Measurements from ENCODE around the gene PTPN7. TPM values are rescaled to one million over a fixed set of nuclear protein-coding genes. Genes with fewer than 3 reads are reported as not detected.

Gene PTPN7
- total RNA-seq, 2 donors from 2014 or later = not detected

DNA sequence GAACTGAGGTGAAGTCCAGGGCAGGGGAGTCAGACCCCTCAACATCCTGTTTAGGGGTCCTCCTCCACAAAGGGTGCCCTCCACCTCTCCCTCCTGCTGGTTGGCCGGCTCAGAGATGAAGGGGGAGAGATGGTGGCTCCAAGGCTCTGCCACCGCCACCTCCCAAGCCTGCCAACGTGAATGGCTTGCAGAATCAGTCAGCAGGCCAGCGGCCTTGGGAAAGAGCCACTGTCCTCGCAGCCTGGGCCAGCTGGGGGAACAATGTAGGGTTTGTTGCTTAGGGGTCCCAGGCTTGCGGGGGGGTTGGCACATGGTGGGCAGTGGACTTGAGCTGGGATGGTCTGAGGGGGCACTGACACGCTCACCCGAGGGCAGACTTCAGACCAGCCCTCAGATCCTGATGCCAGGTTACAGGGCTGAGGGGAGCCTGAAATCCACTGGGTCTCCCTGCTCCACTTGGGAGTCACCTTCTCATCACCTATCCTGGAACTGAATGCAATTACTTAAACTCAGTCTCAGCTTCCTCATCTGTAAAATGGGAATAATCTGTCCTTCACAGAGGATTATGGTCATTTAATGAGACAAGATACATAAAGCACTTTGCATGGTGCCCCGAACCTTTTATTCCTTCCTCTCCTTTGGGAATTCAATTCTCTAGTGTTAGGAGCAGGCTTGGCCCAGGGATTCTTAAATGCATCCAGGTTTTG is 29.4 kb downstream of the PTPN7 start:
- H3K4me1 ChIP-seq (ENCODE audit: control insufficient read depth, insufficient read depth, low read length) = no peaks in the 10 kb centered on the region
- no peak overlapping the region for H3K4me3 ChIP-seq (ENCODE audit: low read length)
- H3K36me3 ChIP-seq (ENCODE audit: control insufficient read depth, insufficient read depth, low read length) = peaks cover 37% of the 10 kb centered on the region
- Mint-ChIP-seq H3K9me3 (no peaks in the 10 kb centered on the region), H3K36me3 (ENCODE audit: low read depth) (peaks cover 21% of the 10 kb centered on the region), H3K27ac (no peak overlapping the region), H3K4me1 (no peaks in the 10 kb centered on the region), H3K4me3 (no peak overlapping the region), H3K27me3 (ENCODE audit: insufficient read depth) (no peaks in the 10 kb centered on the region)
- H3K9me3 ChIP-seq (ENCODE audit: control insufficient read depth, low read length) = no peaks in the 10 kb centered on the region
- H3K9ac ChIP-seq (ENCODE audit: extremely low read depth, low read length, poor library complexity, severe bottlenecking) = no peak overlapping the region
- WGBS, 2 experiments (ENCODE audit: insufficient coverage in 1 of 2, insufficient read length in 1 of 2) = 75 to 84% methylated on average over 6 to 9 of the region's 9 CpGs
- peak overlapping the region; percentile 51 for H3K27ac ChIP-seq (ENCODE audit: low read depth, low read length)
- H3K27me3 ChIP-seq (ENCODE audit: control insufficient read depth, insufficient read depth, low read length, poor library complexity, severe bottlenecking) = no peaks in the 10 kb centered on the region
- DNase-seq = no peak
- TF ChIP-seq, protein P1, sequence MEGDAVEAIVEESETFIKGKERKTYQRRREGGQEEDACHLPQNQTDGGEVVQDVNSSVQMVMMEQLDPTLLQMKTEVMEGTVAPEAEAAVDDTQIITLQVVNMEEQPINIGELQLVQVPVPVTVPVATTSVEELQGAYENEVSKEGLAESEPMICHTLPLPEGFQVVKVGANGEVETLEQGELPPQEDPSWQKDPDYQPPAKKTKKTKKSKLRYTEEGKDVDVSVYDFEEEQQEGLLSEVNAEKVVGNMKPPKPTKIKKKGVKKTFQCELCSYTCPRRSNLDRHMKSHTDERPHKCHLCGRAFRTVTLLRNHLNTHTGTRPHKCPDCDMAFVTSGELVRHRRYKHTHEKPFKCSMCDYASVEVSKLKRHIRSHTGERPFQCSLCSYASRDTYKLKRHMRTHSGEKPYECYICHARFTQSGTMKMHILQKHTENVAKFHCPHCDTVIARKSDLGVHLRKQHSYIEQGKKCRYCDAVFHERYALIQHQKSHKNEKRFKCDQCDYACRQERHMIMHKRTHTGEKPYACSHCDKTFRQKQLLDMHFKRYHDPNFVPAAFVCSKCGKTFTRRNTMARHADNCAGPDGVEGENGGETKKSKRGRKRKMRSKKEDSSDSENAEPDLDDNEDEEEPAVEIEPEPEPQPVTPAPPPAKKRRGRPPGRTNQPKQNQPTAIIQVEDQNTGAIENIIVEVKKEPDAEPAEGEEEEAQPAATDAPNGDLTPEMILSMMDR (conservative IDR thresholded peaks at IDR 0.05) = no peak

DNA sequence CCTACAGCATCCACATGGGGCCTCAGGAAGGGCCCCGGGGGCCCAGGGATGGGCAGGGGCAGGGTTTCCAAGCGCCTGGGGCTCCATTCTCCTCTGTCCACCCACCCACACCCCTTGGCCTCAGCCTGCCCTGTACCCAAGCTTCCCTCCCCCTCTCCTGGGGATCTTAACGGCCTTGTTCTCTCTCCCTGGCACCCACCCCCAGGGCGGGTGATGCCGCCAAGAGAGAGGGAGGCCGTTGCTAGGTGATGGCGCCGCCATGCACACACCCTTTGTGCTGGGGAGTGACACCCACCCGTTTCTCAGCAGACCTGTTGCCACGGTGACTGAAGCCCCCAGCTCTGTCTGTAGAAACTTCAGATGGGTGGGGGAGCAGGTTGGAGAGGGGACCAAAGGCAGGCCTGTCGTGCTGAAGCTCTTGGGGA is 30.1 kb downstream of the PTPN7 start:
- TF ChIP-seq, protein P1 (conservative IDR thresholded peaks at IDR 0.05) = no peak
- H3K9ac ChIP-seq (ENCODE audit: extremely low read depth, low read length, poor library complexity, severe bottlenecking) = no peak overlapping the region
- H3K36me3 ChIP-seq (ENCODE audit: control insufficient read depth, insufficient read depth, low read length) = peaks cover 31% of the 10 kb centered on the region
- no peaks in the 10 kb centered on the region for H3K27me3 ChIP-seq (ENCODE audit: control insufficient read depth, insufficient read depth, low read length, poor library complexity, severe bottlenecking)
- WGBS, 2 experiments (ENCODE audit: insufficient coverage in 1 of 2, insufficient read length in 1 of 2) = 64 to 85% methylated on average over 7 to 11 of the region's 11 CpGs
- H3K9me3 Mint-ChIP-seq = no peaks in the 10 kb centered on the region
- no peak overlapping the region for H3K4me3 Mint-ChIP-seq
- no peak overlapping the region for H3K4me3 ChIP-seq (ENCODE audit: low read length)
- no peaks in the 10 kb centered on the region for H3K27me3 Mint-ChIP-seq (ENCODE audit: insufficient read depth)
- H3K27ac Mint-ChIP-seq = no peak overlapping the region
- no peaks in the 10 kb centered on the region for H3K9me3 ChIP-seq (ENCODE audit: control insufficient read depth, low read length)
- H3K4me1 ChIP-seq (ENCODE audit: control insufficient read depth, insufficient read depth, low read length) = no peaks in the 10 kb centered on the region
- peak overlapping the region; percentile 74 for H3K27ac ChIP-seq (ENCODE audit: low read depth, low read length)
- no peaks in the 10 kb centered on the region for H3K4me1 Mint-ChIP-seq
- DNase-seq = peak; percentile 50
- peaks cover 19% of the 10 kb centered on the region for H3K36me3 Mint-ChIP-seq (ENCODE audit: low read depth)

DNA sequence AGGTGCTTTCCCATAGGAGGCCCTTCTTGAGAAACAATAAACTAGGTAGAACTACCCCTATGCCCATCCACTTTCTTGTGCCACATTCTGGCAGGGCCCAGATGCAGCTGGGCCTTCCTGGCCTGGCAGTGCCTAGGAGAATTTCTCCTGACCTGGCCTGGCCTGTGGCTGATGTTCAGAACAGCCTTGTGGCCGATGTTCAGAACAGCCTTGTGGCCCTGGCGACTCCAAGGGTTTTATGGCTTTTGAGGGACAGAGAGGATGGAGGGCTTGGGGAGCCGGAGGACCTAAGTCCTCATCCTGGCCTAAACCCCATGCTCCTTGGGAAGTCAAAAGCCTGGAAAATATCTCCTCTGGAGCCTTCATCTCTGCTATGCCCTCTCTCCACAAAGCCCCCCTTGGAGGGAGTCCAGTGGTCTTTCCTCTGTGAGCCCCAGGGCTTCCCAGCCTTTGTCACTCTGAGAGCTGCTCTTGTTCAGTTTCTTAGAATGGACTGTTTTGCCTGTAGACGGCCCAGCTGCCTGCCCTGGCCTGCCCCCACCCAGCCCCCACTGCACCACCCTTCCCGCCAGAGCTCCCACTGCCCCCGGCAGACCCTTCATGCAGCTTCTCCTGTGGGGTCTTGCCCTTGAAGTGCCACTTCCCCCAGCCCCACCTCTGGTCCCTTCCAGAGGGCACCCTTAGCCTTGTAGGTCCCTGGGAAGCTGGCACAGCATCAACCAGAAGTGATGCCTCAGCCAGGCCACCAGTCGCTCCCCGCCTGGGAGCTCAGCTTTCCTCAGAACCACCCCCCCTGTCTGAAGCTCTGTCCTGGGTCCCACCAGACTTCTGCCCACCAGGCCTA is 30.7 kb downstream of the PTPN7 start:
- Mint-ChIP-seq H3K4me1 (no peaks in the 10 kb centered on the region), H3K27me3 (ENCODE audit: insufficient read depth) (no peaks in the 10 kb centered on the region), H3K36me3 (ENCODE audit: low read depth) (peaks cover 15% of the 10 kb centered on the region), H3K4me3 (no peak overlapping the region), H3K27ac (no peak overlapping the region), H3K9me3 (no peaks in the 10 kb centered on the region)
- peak; percentile 41 for DNase-seq
- Histone ChIP-seq H3K4me1 (ENCODE audit: control insufficient read depth, insufficient read depth, low read length) (no peaks in the 10 kb centered on the region), H3K4me3 (ENCODE audit: low read length) (no peak overlapping the region), H3K27me3 (ENCODE audit: control insufficient read depth, insufficient read depth, low read length, poor library complexity, severe bottlenecking) (no peaks in the 10 kb centered on the region), H3K9ac (ENCODE audit: extremely low read depth, low read length, poor library complexity, severe bottlenecking) (no peak overlapping the region), H3K9me3 (ENCODE audit: control insufficient read depth, low read length) (no peaks in the 10 kb centered on the region), H3K27ac (ENCODE audit: low read depth, low read length) (peak overlapping the region; percentile 74), H3K36me3 (ENCODE audit: control insufficient read depth, insufficient read depth, low read length) (peaks cover 26% of the 10 kb centered on the region)
- TF ChIP-seq, protein P1 (conservative IDR thresholded peaks at IDR 0.05) = no peak
- WGBS, 2 experiments (ENCODE audit: insufficient coverage in 1 of 2, insufficient read length in 1 of 2) = 92 to 95% methylated on average over 4 to 8 of the region's 8 CpGs

Data from endodermal cell (in vitro differentiated cells).